Measurements from ENCODE around the gene PDE2A.

The PDE2A gene

DNA sequence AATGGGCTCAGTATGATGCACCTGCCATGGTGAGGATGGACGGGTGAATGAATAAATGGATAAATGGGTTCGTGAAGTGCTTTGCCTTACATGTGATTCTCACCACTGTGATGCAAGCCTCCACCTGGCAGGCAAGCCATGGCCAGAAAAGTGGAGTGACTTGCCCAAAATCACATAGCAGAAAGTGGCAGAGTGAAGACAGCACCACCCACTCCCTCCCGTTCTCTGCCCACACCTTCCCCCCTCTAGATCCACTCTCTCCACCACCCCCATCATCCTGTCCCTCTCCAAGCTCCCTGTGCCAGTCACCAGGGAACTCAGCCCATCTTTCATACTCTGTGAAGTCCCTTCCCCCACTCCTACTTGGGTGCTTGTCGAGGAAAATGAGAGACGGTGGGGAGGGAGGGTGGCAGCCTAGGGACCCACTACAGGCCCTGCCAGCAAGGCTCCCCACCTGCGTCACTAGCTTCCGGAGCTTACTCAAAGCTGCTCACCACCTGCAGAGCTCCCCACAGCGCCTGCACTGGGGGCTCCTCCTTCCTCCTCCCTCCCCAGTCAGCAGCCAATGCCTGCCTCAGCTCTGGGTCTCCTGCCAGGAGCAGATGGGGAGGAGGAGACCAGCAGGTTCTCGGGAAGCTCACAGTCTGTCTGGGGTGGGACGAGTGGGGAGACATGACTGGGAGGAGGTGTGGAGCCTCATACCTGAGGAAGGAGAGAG lies 82.3 kb downstream of the PDE2A start:
- no peaks in the 10 kb centered on the region for H3K36me3 ChIP-seq (ENCODE audit: insufficient read depth, insufficient read length, low read length)
- H3K9ac ChIP-seq (ENCODE audit: insufficient read length, low read depth) = no peak overlapping the region
- H3K4me3 ChIP-seq (ENCODE audit: insufficient read length, low read depth) = no peak overlapping the region
- TF ChIP-seq SUZ12 (IDR thresholded peaks at IDR 0.05; ENCODE audit: extremely low read depth, insufficient read depth, insufficient read length) (no peak), ZNF274 (IDR thresholded peaks at IDR 0.05; ENCODE audit: low read depth, low read length) (no peak), YY1 (IDR thresholded peaks at IDR 0.05; ENCODE audit: insufficient read depth, insufficient read length) (no peak)
- peaks cover 39% of the 10 kb centered on the region for H3K27me3 ChIP-seq (ENCODE audit: insufficient read depth, insufficient read length)
- H3K4me1 ChIP-seq (ENCODE audit: insufficient read depth, insufficient read length) = peaks cover 24% of the 10 kb centered on the region
- H3K9me3 ChIP-seq (ENCODE audit: insufficient read depth, low read length) = no peaks in the 10 kb centered on the region
- DNase-seq (ENCODE audit: low read depth, low spot score) = no peak

DNA sequence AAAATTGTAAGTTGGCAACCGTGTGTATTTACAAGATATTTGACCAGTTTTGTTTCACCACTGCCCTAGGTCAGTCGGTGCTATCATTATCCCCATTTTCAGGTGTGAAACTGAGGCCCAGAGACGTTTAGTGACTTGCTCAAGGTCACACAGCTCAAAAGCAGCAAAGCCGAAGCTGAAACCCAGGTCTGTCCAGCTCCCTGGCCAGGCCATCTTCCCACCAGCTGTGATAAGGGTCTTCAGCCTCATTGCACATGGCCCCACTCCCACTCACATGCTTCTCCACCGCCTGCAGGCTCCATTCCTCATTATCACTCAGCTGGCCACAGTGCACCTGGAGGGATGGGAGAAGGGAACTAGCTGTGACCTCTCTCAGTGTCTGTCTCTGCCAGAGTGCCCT lies 83.2 kb downstream of the PDE2A start:
- Histone ChIP-seq H3K4me1 (ENCODE audit: insufficient read depth, insufficient read length) (peaks cover 27% of the 10 kb centered on the region), H3K36me3 (ENCODE audit: insufficient read depth, insufficient read length, low read length) (no peaks in the 10 kb centered on the region), H3K9me3 (ENCODE audit: insufficient read depth, low read length) (no peaks in the 10 kb centered on the region), H3K27me3 (ENCODE audit: insufficient read depth, insufficient read length) (peaks cover 43% of the 10 kb centered on the region), H3K9ac (ENCODE audit: insufficient read length, low read depth) (no peak overlapping the region), H3K4me3 (ENCODE audit: insufficient read length, low read depth) (no peak overlapping the region)
- no peak for TF ChIP-seq ZNF274 (IDR thresholded peaks at IDR 0.05; ENCODE audit: low read depth, low read length)
- no peak for TF ChIP-seq YY1 (IDR thresholded peaks at IDR 0.05; ENCODE audit: insufficient read depth, insufficient read length)
- TF ChIP-seq SUZ12 (IDR thresholded peaks at IDR 0.05; ENCODE audit: extremely low read depth, insufficient read depth, insufficient read length) = no peak
- DNase-seq (ENCODE audit: low read depth, low spot score) = no peak

DNA sequence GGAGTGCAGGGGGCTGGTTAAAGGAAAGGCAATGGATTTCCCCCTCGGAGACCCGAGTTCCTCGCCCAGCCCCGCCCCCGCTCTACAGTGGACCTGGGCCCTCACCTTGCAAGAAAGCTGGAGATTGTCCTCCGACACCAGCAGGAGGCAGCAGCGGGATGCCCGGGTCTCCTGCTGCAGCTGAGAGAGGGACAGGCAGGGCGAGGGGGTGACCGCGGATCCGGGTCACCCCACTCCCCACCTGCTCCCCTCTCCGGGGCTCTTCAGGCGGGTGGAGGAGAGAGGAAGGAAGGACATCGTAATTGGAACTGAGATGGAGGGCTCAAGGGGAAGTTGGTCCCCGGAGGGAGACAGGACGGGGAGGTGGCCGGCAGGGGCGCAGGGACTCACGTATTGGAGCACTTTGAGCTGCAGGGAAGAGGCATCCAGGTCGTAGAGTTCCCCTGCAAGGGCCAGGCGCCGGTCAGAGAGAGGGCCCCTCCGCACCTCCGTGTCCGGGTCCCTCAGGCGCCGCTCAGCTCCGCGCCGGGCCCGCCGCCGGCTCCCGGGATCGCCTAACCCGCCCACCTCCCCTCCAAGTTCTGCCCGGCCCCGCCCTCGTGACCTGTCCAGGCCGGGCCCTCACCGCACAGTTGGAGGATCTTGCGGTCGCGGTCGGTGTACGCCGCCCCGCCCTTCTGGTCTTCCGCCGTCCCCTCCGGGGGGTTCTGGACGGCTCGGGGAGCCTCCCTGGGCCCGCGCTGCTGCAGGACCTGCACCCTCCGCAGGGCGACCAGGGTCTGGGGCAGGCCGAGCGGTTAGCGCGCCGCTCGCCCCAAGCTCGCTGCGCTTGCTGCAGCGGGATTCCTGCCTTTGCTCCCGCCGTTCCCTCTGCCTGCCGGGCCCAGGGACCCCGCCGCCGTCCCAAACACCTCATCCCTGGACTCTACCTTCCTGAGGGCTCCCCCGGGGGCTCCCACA lies 84.1 kb downstream of the PDE2A start:
- H3K4me3 ChIP-seq (ENCODE audit: insufficient read length, low read depth) = peak overlapping the region; percentile 54
- H3K36me3 ChIP-seq (ENCODE audit: insufficient read depth, insufficient read length, low read length) = no peaks in the 10 kb centered on the region
- H3K27me3 ChIP-seq (ENCODE audit: insufficient read depth, insufficient read length) = peaks cover 43% of the 10 kb centered on the region
- H3K9ac ChIP-seq (ENCODE audit: insufficient read length, low read depth) = peak overlapping the region; percentile 82
- H3K4me1 ChIP-seq (ENCODE audit: insufficient read depth, insufficient read length) = peaks cover 26% of the 10 kb centered on the region
- DNase-seq (ENCODE audit: low read depth, low spot score) = peak; percentile 62
- H3K9me3 ChIP-seq (ENCODE audit: insufficient read depth, low read length) = no peaks in the 10 kb centered on the region
- TF ChIP-seq SUZ12 (IDR thresholded peaks at IDR 0.05; ENCODE audit: extremely low read depth, insufficient read depth, insufficient read length) = no peak
- TF ChIP-seq ZNF274 (IDR thresholded peaks at IDR 0.05; ENCODE audit: low read depth, low read length) = no peak

DNA sequence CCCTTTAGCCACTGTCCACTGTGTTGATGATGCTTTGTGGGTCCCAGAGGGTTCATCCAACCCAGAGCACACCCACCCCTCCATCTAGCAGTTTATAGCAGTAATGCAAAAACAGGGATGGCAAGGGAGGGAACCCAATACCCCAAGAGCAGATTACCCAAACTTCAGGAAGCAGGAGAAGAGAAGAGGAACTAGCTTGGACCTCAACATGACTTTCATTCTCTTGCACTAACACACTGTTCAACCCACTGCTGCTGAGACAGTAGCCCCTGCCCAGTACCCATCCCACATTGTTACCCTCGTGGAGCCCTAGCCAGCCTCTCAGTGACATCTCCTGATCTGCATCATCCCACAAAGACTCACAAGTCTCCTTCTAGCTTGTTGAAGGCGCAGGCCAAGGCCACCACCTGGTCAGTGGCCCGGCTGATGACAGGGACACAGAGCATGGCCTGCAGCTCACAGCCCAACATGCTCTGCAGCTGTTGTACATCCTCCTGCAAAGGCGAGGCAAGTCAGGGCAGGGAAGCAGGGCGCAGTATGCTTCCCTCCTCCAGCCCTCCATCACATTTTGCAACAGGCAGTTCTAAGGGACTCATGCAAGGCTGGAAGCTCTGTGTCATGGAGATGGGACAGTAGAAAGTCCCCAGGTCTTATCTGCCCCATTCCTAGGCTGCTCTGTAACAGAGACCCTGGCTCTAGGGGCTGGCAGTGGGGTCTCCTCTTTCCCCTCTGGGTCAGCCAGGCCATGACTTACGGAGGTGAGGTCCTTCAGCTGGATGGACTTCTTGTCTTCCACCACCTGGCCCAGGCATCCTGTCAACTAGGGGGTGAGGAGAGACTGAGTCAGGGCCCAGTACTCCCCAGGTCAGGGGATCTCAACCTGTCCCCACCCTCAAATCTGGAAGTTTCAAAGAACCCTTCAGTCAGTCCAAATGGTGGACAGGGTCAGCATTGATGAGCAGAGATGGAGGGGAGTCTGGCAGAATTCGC lies 85.5 kb downstream of the PDE2A start:
- H3K9ac ChIP-seq (ENCODE audit: insufficient read length, low read depth) = no peak overlapping the region
- H3K4me1 ChIP-seq (ENCODE audit: insufficient read depth, insufficient read length) = peaks cover 17% of the 10 kb centered on the region
- no peaks in the 10 kb centered on the region for H3K36me3 ChIP-seq (ENCODE audit: insufficient read depth, insufficient read length, low read length)
- H3K4me3 ChIP-seq (ENCODE audit: insufficient read length, low read depth) = no peak overlapping the region
- no peak for DNase-seq (ENCODE audit: low read depth, low spot score)
- H3K9me3 ChIP-seq (ENCODE audit: insufficient read depth, low read length) = no peaks in the 10 kb centered on the region
- H3K27me3 ChIP-seq (ENCODE audit: insufficient read depth, insufficient read length) = peaks cover 43% of the 10 kb centered on the region
- TF ChIP-seq SUZ12 (IDR thresholded peaks at IDR 0.05; ENCODE audit: extremely low read depth, insufficient read depth, insufficient read length) (no peak), ZNF274 (IDR thresholded peaks at IDR 0.05; ENCODE audit: low read depth, low read length) (no peak), YY1 (IDR thresholded peaks at IDR 0.05; ENCODE audit: insufficient read depth, insufficient read length) (no peak)

DNA sequence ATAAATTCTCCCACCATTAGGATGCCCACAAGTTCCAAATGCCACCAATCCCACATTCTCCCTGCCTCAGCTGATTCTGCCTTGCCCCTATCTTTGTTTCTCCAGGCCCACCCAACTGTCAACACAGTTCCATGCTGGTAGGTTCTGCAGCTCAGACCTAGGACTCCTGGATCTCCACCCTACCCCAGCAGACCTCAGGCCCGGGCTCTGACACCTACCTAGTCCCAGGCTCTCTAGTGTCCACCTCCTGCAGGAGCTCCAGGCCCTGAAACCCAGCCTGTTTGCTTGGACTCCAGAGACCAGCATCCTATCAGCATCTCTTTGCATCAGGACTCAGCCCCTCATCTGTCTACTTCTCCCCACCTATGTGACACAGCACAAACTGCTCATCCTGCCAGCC lies 86.5 kb downstream of the PDE2A start:
- Histone ChIP-seq H3K9me3 (ENCODE audit: insufficient read depth, low read length) (no peaks in the 10 kb centered on the region), H3K4me3 (ENCODE audit: insufficient read length, low read depth) (no peak overlapping the region), H3K9ac (ENCODE audit: insufficient read length, low read depth) (no peak overlapping the region), H3K27me3 (ENCODE audit: insufficient read depth, insufficient read length) (peaks cover 38% of the 10 kb centered on the region), H3K36me3 (ENCODE audit: insufficient read depth, insufficient read length, low read length) (no peaks in the 10 kb centered on the region), H3K4me1 (ENCODE audit: insufficient read depth, insufficient read length) (peaks cover 15% of the 10 kb centered on the region)
- no peak for DNase-seq (ENCODE audit: low read depth, low spot score)
- no peak for TF ChIP-seq SUZ12 (IDR thresholded peaks at IDR 0.05; ENCODE audit: extremely low read depth, insufficient read depth, insufficient read length)
- TF ChIP-seq YY1 (IDR thresholded peaks at IDR 0.05; ENCODE audit: insufficient read depth, insufficient read length) = no peak
- TF ChIP-seq ZNF274 (IDR thresholded peaks at IDR 0.05; ENCODE audit: low read depth, low read length) = no peak

DNA sequence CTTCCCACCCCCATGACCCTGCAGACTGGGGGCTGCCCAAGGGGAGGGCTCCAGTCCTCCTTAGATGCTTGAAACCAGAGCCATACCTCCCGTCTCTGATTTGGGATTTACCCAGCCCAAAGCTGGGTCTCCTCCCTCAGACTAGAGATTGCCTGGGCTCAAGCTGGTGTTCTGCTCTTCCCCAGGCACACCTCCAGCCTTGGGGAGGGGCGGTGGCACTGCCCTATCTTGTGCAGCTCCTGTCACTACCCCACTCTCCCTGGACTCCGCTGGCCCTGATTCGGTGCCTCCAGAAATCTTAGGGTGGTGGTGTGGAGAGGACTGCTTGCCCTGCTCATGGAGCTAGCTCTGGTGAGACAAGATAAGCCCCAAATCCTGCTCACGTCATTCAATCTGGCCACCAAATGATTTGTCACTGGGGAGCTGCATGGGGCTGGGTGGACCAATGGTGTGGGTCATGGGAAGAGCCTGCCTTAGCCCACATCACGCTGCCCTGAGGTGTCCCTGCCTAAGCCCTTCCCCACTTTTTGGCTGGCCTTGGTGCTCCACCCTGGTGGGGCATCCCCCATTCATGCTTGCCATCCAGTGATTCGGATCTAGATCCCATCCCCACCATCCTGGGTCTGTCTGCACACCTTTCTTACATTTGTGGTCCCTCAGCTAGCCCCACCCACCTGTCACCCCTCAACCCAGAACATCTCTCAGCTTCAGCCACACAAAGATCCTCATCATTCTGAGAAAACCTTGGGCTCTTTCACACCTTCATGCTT lies 87.7 kb downstream of the PDE2A start:
- DNase-seq (ENCODE audit: low read depth, low spot score) = no peak
- H3K36me3 ChIP-seq (ENCODE audit: insufficient read depth, insufficient read length, low read length) = no peaks in the 10 kb centered on the region
- H3K4me3 ChIP-seq (ENCODE audit: insufficient read length, low read depth) = no peak overlapping the region
- no peaks in the 10 kb centered on the region for H3K9me3 ChIP-seq (ENCODE audit: insufficient read depth, low read length)
- no peak for TF ChIP-seq SUZ12 (IDR thresholded peaks at IDR 0.05; ENCODE audit: extremely low read depth, insufficient read depth, insufficient read length)
- TF ChIP-seq YY1 (IDR thresholded peaks at IDR 0.05; ENCODE audit: insufficient read depth, insufficient read length) = no peak
- no peak for TF ChIP-seq ZNF274 (IDR thresholded peaks at IDR 0.05; ENCODE audit: low read depth, low read length)
- H3K4me1 ChIP-seq (ENCODE audit: insufficient read depth, insufficient read length) = peaks cover 7% of the 10 kb centered on the region
- H3K9ac ChIP-seq (ENCODE audit: insufficient read length, low read depth) = no peak overlapping the region
- H3K27me3 ChIP-seq (ENCODE audit: insufficient read depth, insufficient read length) = peaks cover 26% of the 10 kb centered on the region

All from NT2/D1 (cell line).